Mucosa of descending colon (tissue), 3 donors: Measurements from ENCODE around the gene IFT20. TPM values are rescaled to one million over a fixed set of nuclear protein-coding genes. Genes with fewer than 3 reads are reported as not detected.
A peak's percentile ranks its signal among the peaks of the same experiment; 100 is the strongest.

Source experiments
- ATAC-seq: fragments of 200-7000 bp; cut with Tn5 transposase; one replicate; pipeline ENCODE4 v1.9.1; 2020; ENCODE audit warnings: mild to moderate bottlenecking, moderate library complexity
- DNase-seq, 3 donors: peaks; one replicate each; pipeline ENCODE4 v3.0.0-alpha.2; 2020
- H3K36me3 ChIP-seq: fragments of 200-600 bp; one replicate; pipeline ENCODE4 v1.8.0; 2021; ENCODE audit warnings: low read depth, mild to moderate bottlenecking
- H3K4me1 ChIP-seq: fragments of 200-600 bp; one replicate; pipeline ENCODE4 v1.8.0; 2021; ENCODE audit warnings: low read depth, mild to moderate bottlenecking
- H3K4me3 ChIP-seq: fragments of 200-600 bp; one replicate; pipeline ENCODE4 v1.8.0; 2021; ENCODE audit warnings: mild to moderate bottlenecking
- H3K9me3 ChIP-seq: fragments of 200-600 bp; one replicate; pipeline ENCODE4 v1.8.0; 2021; ENCODE audit warnings: mild to moderate bottlenecking
- CTCF ChIP-seq: fragments of 200-600 bp; IDR thresholded peaks from one replicate; pipeline ENCODE4 v1.8.0; 2022; ENCODE audit warnings: antibody characterized with exemption, mild to moderate bottlenecking
- intact Hi-C, 2 donors: fragments of 100-400 bp; cut with DNase I in 1 of 2; cut with micrococcal nuclease in 1 of 2; formaldehyde crosslinking; loops; one replicate each; pipeline versions ENCODE4 v1.11.0 to v1.11.1; 2022; cut with DNase I, micrococcal nuclease
- total RNA-seq, 3 donors: library from RNA; stranded (reverse); fragmentation: NEBNext Ultra II Directional in 2 of 3; extraction: Animal tissue kit (Norgen Biotek cat#: 25700) in 2 of 3; gene quantifications; one replicate each; pipeline versions ENCODE4 v1.2.1 to v1.2.4, GENCODE V29; 2021 to 2023
- donor health status: DM: no; HTN: no; CAD: no; lungs with moderate emphysema.
- donor health status: DM: no; HTN: no; CAD: no.
- donor health status: DM: no; HTN: yes; CAD: no.

Gene IFT20
- total RNA-seq, 3 donors from 2014 or later, result 23.6 to 44.1 (median 28.0) TPM

- DNase-seq (no peak), ATAC-seq (peak; percentile 3)
- no peak for TF ChIP-seq CTCF
- Histone ChIP-seq H3K4me3 (peak overlapping the region; percentile 23), H3K4me1 (peaks cover 14% of the 10 kb centered on the region), H3K9me3 (no peaks in the 10 kb centered on the region), H3K36me3 (no peaks in the 10 kb centered on the region)
- intact Hi-C loops, result no loop called here
Observed at GRCh38 chr17:28319598-28319935, 15.7 kb downstream of the IFT20 start.

- TF ChIP-seq CTCF, result no peak
- peak within 1 kb of the TSS; percentile 23 for H3K4me3 ChIP-seq
- H3K36me3 ChIP-seq, result no peaks in the 10 kb centered on the region
- peaks cover 14% of the 10 kb centered on the region for H3K4me1 ChIP-seq
- H3K9me3 ChIP-seq, result no peaks in the 10 kb centered on the region
- peak; percentile 99 for ATAC-seq
- DNase-seq, result peak; percentile 96 to 97 (median 97)
- intact Hi-C loops, result no loop called here
Observed at GRCh38 chr17:28318759-28319597, 16.3 kb downstream of the IFT20 start, which contains the start of gene TMEM97. TMEM97 (plus strand) TSS chr17:28319200; CDS start chr17:28319240, 40 bp downstream.

- no peak for TF ChIP-seq CTCF
- Histone ChIP-seq H3K4me1 (peaks cover 14% of the 10 kb centered on the region), H3K9me3 (no peaks in the 10 kb centered on the region), H3K4me3 (no peak overlapping the region), H3K36me3 (no peaks in the 10 kb centered on the region)
- ATAC-seq (no peak), DNase-seq (peak in 1 of 3 donors; percentile 48)
- intact Hi-C loops, result no loop called here
Observed at GRCh38 chr17:28317966-28318758, 17.1 kb downstream of the IFT20 start.

GRCh38 chr17:28317099-28317965, 17.9 kb downstream of the IFT20 start:
- Histone ChIP-seq H3K4me3 (no peak overlapping the region), H3K4me1 (peaks cover 14% of the 10 kb centered on the region), H3K36me3 (no peaks in the 10 kb centered on the region), H3K9me3 (no peaks in the 10 kb centered on the region)
- intact Hi-C loops, result no loop called here
- DNase-seq (no peak), ATAC-seq (no peak)
- TF ChIP-seq CTCF, result no peak
